Measurements from ENCODE around the gene GARIN3. TPM values are rescaled to one million over a fixed set of nuclear protein-coding genes. Genes with fewer than 3 reads are reported as not detected.
"Not testable (repeated sequence)": the region's sequence is repeated elsewhere in the genome, so short reads cannot be mapped to it uniquely, and the experiment has no call there.

The GARIN3 gene
- total RNA-seq, 2 donors from 2014 or later: not detected

DNA sequence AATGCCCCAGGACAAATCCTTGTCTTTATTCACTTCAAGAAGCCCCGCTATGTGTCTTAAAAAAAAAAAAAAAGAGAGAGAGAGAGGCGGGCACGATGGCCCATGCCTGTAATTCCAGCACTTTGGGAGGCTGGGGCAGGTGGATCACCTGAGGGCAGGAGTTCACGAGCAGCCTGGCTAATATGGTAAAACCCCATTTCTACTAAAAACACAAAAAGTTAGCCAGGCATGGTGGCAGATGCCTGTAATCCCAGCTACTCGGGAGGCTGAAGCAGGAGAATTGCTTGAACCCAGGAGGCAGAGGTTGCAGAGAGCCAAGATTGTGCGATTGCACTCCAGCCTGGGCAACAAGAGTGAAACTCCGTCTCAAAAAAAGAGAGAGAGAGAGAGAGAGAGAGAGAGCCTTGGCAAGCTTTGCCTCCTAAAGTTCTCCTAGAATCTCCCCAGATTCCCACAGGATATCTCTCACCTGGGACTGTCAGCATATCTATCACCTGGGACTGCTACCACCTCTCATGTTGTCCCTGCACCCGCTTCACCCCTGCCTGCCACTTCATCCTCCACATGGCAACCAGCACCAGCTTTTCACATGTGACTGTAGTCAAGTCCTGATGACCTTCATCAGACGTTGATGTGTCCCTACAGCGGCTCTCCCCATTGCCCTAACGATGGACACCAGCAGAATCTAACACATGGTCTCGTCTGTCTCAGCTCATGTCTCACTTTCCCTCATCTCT is 20.4 kb upstream of the GARIN3 start:
- TF ChIP-seq, protein P1, sequence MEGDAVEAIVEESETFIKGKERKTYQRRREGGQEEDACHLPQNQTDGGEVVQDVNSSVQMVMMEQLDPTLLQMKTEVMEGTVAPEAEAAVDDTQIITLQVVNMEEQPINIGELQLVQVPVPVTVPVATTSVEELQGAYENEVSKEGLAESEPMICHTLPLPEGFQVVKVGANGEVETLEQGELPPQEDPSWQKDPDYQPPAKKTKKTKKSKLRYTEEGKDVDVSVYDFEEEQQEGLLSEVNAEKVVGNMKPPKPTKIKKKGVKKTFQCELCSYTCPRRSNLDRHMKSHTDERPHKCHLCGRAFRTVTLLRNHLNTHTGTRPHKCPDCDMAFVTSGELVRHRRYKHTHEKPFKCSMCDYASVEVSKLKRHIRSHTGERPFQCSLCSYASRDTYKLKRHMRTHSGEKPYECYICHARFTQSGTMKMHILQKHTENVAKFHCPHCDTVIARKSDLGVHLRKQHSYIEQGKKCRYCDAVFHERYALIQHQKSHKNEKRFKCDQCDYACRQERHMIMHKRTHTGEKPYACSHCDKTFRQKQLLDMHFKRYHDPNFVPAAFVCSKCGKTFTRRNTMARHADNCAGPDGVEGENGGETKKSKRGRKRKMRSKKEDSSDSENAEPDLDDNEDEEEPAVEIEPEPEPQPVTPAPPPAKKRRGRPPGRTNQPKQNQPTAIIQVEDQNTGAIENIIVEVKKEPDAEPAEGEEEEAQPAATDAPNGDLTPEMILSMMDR (IDR thresholded peaks at IDR 0.05): no peak
- no peak for TF ChIP-seq POLR2A (IDR thresholded peaks at IDR 0.05)
- no peak for ATAC-seq
- WGBS, 2 donors: 58 to 64% methylated on average over 12 of the region's 12 CpGs
- H3K9me3 ChIP-seq: no peaks in the 10 kb centered on the region
- H3K27ac ChIP-seq: no peak overlapping the region
- H3K36me3 ChIP-seq (replicated peaks in 1 of 2; ENCODE audit: insufficient read depth in 1 of 2, low read depth in 2 of 2): no peaks in the 10 kb centered on the region
- DNase-seq: no peak
- H3K4me3 ChIP-seq: no peak overlapping the region
- no peaks in the 10 kb centered on the region for H3K4me1 ChIP-seq
- no peaks in the 10 kb centered on the region for H3K27me3 ChIP-seq
- intact Hi-C loops (cut with DNase I): no loop called here

DNA sequence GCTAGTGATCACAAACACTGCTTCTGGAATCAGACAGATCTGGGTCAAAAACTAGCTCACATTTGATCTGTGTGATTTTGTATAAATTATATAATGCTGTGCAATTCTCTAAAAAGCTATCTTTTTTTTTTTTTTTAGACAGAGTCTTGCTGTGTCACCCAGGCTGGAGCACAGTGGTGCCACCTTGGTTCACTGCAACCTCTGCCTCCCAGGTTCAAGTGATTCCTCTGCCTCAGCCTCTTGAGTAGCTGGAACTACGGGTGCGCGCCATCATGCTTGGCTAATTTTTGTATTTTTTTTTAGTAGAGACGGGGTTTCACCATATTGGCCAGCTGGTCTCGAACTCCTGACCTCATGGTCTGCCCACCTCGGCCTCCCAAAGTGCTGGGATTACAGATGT is 19.1 kb upstream of the GARIN3 start:
- H3K27ac ChIP-seq; intact Hi-C loops (cut with DNase I); H3K36me3 ChIP-seq (replicated peaks in 1 of 2; ENCODE audit: insufficient read depth in 1 of 2, low read depth in 2 of 2); DNase-seq; H3K4me3 ChIP-seq; H3K4me1 ChIP-seq; ATAC-seq; H3K27me3 ChIP-seq; H3K9me3 ChIP-seq: not testable (repeated sequence)
- 81 to 82% methylated on average over 6 of the region's 6 CpGs for WGBS, 2 donors

DNA sequence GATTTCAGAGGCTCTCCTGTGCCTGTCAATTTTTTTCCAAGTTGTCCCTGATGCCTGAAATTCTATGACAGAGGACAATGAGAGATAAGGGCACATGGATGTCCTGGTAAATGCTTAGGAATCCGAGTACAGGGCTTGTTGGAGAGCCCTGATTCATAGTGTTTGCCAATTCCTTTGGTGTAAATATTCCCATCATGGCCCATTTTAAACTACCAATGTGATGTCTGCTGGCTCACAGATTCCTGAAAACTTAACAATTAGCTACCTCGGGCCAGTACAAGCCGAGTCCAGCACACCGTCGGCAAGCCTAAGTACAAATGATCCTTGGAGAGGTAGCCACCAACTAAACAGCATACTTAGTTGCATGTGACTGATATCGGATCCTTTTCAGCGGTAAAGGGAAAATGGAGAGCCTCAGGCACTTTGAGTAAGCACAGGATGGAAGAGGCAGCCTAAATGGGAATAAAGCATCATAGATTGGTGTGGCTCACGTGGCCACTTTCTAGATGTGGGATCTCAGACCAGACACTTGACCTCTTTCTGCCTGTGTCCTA is 18.1 kb upstream of the GARIN3 start:
- DNase-seq (no peak), ATAC-seq (no peak)
- Histone ChIP-seq H3K4me3 (no peak overlapping the region), H3K27ac (no peak overlapping the region), H3K9me3 (no peaks in the 10 kb centered on the region), H3K4me1 (no peaks in the 10 kb centered on the region), H3K36me3 (replicated peaks in 1 of 2; ENCODE audit: insufficient read depth in 1 of 2, low read depth in 2 of 2) (no peaks in the 10 kb centered on the region), H3K27me3 (no peaks in the 10 kb centered on the region)
- intact Hi-C loops (cut with DNase I): no loop called here
- TF ChIP-seq, protein P1 (IDR thresholded peaks at IDR 0.05): no peak
- no peak for TF ChIP-seq POLR2A (IDR thresholded peaks at IDR 0.05)
- 67 to 79% methylated on average over 8 of the region's 8 CpGs for WGBS, 2 donors

DNA sequence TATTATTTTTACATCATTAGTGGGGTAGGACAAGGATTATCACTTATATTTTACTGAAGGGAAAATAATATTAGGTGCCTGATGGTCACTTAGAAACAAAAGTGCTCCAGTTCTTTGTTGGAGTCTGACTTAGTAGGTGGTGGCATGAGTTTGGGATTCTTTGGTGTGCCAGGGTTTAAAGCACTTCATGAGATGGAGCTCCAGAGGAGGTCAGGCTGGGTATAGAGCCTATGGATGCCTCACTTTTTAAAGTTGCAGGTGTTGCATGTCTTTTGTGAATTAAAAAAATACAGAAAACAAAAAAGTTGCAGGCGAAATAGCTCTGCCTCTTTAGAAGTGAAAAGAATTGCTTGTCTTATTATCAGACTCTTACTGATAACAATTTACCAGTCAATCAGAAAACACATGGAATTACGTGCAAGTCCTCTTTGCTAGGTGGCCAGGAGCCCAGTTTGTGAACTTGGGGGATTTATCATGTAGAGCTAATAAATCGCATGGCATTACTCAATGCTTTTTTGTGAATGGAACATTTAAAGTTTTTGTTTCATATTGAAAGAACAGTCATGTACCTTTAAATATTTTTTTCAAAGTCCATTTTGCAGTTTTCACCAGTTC is 16.2 kb upstream of the GARIN3 start:
- intact Hi-C loops (cut with DNase I): no loop called here
- DNase-seq (no peak), ATAC-seq (no peak)
- no peak for TF ChIP-seq POLR2A (IDR thresholded peaks at IDR 0.05)
- TF ChIP-seq, protein P1 (IDR thresholded peaks at IDR 0.05): no peak
- H3K27me3 ChIP-seq: no peaks in the 10 kb centered on the region
- no peak overlapping the region for H3K4me3 ChIP-seq
- no peaks in the 10 kb centered on the region for H3K36me3 ChIP-seq (replicated peaks in 1 of 2; ENCODE audit: insufficient read depth in 1 of 2, low read depth in 2 of 2)
- H3K27ac ChIP-seq: no peak overlapping the region
- H3K4me1 ChIP-seq: no peaks in the 10 kb centered on the region
- H3K9me3 ChIP-seq: no peaks in the 10 kb centered on the region
- 33 to 41% methylated on average over 3 of the region's 3 CpGs for WGBS, 2 donors

DNA sequence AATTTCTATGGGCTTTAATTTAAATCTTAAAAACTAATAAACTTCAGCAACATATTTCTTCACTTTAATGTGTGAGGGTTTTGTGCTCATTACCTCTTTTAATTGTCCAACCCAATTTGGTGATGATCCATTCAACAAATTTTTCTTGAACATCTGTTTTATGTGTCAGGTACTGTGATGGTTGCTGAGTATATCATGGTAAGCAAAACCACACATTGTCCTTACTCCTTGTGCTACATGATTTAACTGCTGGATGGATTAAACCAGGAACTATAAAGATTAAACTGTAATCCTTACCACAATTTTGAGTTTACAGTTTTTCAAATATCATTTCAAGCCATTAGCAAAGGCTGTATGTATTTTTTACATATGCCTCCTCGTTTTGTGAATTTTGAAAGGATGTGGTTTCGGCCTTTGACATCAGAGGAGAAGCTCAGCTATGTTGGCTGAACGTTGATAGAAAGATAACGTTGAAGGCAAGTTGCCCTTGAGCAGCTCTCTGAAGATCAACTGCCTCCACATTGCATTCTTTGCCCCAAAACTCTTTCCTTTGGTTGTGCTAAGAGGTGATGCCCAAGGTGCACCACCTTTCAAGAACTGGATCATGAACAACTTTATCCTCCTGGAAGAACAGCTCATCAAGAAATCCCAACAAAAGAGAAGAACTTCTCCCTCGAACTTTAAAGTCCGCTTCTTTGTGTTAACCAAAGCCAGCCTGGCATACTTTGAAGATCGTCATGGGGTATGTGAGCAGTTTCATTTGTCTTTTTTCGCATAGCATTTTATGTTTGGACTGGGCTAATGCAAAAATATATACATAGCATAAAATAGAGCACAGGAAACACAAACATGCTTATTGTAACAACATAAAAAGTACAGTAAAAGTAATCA is 14.6 kb upstream of the GARIN3 start, which contains the start of gene ITK:
ITK (plus strand) TSS at position 467 of the 891 bp plus-strand sequence; CDS start at position 605, 138 bp downstream.
- H3K4me3 ChIP-seq: no peak within 1 kb of the TSS
- WGBS, 2 donors: 51 to 53% methylated on average over 8 of the region's 8 CpGs
- H3K27me3 ChIP-seq: peaks cover 0 to 6% of the 10 kb centered on the region in 2 donors
- DNase-seq: no peak
- no peak within 1 kb of the TSS for H3K27ac ChIP-seq
- intact Hi-C loops (cut with DNase I): no loop called here
- no peaks in the 10 kb centered on the region for H3K36me3 ChIP-seq (replicated peaks in 1 of 2; ENCODE audit: insufficient read depth in 1 of 2, low read depth in 2 of 2)
- ATAC-seq: no peak
- H3K9me3 ChIP-seq: no peaks in the 10 kb centered on the region
- no peaks in the 10 kb centered on the region for H3K4me1 ChIP-seq
- TF ChIP-seq, protein P1 (IDR thresholded peaks at IDR 0.05): no peak
- TF ChIP-seq POLR2A (IDR thresholded peaks at IDR 0.05): peak in 1 of 3 donors; percentile 10

Measured in body of pancreas (tissue), 4 donors.